ENCODE measurements around the gene DCLK1. TPM values are rescaled to one million over a fixed set of nuclear protein-coding genes. Genes with fewer than 3 reads are reported as not detected.

The DCLK1 gene
- total and polyA plus RNA-seq, 12 donors, result 0.68 to 22.6 (median 2.3) TPM

- intact Hi-C loops (cut with DNase I), result no loop called here
- TF ChIP-seq, protein P1, sequence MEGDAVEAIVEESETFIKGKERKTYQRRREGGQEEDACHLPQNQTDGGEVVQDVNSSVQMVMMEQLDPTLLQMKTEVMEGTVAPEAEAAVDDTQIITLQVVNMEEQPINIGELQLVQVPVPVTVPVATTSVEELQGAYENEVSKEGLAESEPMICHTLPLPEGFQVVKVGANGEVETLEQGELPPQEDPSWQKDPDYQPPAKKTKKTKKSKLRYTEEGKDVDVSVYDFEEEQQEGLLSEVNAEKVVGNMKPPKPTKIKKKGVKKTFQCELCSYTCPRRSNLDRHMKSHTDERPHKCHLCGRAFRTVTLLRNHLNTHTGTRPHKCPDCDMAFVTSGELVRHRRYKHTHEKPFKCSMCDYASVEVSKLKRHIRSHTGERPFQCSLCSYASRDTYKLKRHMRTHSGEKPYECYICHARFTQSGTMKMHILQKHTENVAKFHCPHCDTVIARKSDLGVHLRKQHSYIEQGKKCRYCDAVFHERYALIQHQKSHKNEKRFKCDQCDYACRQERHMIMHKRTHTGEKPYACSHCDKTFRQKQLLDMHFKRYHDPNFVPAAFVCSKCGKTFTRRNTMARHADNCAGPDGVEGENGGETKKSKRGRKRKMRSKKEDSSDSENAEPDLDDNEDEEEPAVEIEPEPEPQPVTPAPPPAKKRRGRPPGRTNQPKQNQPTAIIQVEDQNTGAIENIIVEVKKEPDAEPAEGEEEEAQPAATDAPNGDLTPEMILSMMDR (IDR thresholded peaks at IDR 0.05), result no peak
- TF ChIP-seq POLR2A (IDR thresholded peaks at IDR 0.05), result no peak
- Histone ChIP-seq H3K9me3 (replicated peaks in 1 of 3) (no peaks in the 10 kb centered on the region), H3K4me3 (no peak overlapping the region), H3K36me3 (replicated peaks in 1 of 2) (no peaks in the 10 kb centered on the region), H3K27ac (no peak overlapping the region), H3K27me3 (no peaks in the 10 kb centered on the region), H3K4me1 (replicated peaks in 1 of 2) (no peaks in the 10 kb centered on the region)
- no peak for DNase-seq
- 66 to 86% (median 78%) methylated on average over 3 of the region's 3 CpGs for WGBS, 4 donors
These were observed 194.8 kb downstream of the DCLK1 start for GRCh38 chr13:35936246-35936978.

- H3K27me3 ChIP-seq, result no peaks in the 10 kb centered on the region
- DNase-seq, result peak in 1 of 7 donors; percentile 7
- H3K27ac ChIP-seq, result no peak overlapping the region
- TF ChIP-seq POLR2A (IDR thresholded peaks at IDR 0.05), result no peak
- TF ChIP-seq, protein P1 (IDR thresholded peaks at IDR 0.05), result no peak
- 67 to 70% (median 67%) methylated on average over 4 of the region's 4 CpGs for WGBS, 4 donors
- peaks cover 0 to 9% of the 10 kb centered on the region in 2 donors for H3K4me1 ChIP-seq (replicated peaks in 1 of 2)
- no peaks in the 10 kb centered on the region for H3K9me3 ChIP-seq (replicated peaks in 1 of 3)
- intact Hi-C loops (cut with DNase I), result no loop called here
- H3K4me3 ChIP-seq, result no peak overlapping the region
- H3K36me3 ChIP-seq (replicated peaks in 1 of 2), result no peaks in the 10 kb centered on the region
These were observed 200.2 kb downstream of the DCLK1 start for GRCh38 chr13:35930665-35931631.

GRCh38 chr13:35927567-35928021 is 203.6 kb downstream of the DCLK1 start:
- peaks cover 0 to 9% of the 10 kb centered on the region in 2 donors for H3K4me1 ChIP-seq (replicated peaks in 1 of 2)
- no peaks in the 10 kb centered on the region for H3K36me3 ChIP-seq (replicated peaks in 1 of 2)
- TF ChIP-seq POLR2A (IDR thresholded peaks at IDR 0.05), result no peak
- TF ChIP-seq, protein P1 (IDR thresholded peaks at IDR 0.05), result no peak
- intact Hi-C loops (cut with DNase I), result no loop called here
- WGBS, 4 donors, result 69 to 72% (median 71%) methylated on average over 2 to 4 of the region's 4 CpGs
- H3K27ac ChIP-seq, result peak overlapping the region in 2 of 5 donors; percentile 70 to 74
- no peaks in the 10 kb centered on the region for H3K27me3 ChIP-seq
- peak; percentile 18 to 69 (median 43) for DNase-seq
- H3K9me3 ChIP-seq (replicated peaks in 1 of 3), result no peaks in the 10 kb centered on the region
- no peak overlapping the region for H3K4me3 ChIP-seq

Data from adrenal gland (tissue), 12 donors.